Measurements from ENCODE around the gene PLCD3. TPM values are rescaled to one million over a fixed set of nuclear protein-coding genes. Genes with fewer than 3 reads are reported as not detected.

PLCD3 gene
- total and polyA plus RNA-seq, 2 of the 13 experiments (the other 11 are each of a cell fraction or from before 2014, with no cell fraction given), result 11.3 to 39.1 TPM

DNA sequence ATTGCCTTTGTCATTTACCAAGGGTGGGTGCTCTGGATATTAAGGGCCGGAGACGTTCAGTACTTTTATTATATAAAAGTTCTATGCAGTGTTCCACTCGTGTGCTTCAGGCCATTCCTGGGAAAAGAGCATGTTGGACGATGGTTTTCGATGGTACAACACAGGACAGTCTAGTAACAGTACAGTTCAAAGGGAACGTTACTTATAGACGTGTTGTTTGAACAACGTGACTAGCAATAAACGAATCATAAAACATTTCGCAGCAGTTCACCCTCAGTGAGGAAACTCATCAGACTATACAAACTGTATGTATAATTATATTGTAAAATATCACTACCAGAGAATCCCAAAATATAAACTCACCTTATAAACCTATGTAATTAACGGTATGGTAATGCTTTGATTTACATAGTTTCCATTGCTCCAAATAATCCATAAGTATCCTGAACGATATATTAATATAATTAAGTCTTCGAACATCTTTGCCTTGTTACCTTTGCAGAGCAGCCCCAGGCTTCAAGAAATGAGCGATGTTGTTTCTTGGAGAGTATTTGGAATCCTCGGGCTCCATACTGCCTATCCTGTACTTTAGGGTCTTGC lies 70.6 kb downstream of the PLCD3 start (continued):
- TF ChIP-seq, protein P1, sequence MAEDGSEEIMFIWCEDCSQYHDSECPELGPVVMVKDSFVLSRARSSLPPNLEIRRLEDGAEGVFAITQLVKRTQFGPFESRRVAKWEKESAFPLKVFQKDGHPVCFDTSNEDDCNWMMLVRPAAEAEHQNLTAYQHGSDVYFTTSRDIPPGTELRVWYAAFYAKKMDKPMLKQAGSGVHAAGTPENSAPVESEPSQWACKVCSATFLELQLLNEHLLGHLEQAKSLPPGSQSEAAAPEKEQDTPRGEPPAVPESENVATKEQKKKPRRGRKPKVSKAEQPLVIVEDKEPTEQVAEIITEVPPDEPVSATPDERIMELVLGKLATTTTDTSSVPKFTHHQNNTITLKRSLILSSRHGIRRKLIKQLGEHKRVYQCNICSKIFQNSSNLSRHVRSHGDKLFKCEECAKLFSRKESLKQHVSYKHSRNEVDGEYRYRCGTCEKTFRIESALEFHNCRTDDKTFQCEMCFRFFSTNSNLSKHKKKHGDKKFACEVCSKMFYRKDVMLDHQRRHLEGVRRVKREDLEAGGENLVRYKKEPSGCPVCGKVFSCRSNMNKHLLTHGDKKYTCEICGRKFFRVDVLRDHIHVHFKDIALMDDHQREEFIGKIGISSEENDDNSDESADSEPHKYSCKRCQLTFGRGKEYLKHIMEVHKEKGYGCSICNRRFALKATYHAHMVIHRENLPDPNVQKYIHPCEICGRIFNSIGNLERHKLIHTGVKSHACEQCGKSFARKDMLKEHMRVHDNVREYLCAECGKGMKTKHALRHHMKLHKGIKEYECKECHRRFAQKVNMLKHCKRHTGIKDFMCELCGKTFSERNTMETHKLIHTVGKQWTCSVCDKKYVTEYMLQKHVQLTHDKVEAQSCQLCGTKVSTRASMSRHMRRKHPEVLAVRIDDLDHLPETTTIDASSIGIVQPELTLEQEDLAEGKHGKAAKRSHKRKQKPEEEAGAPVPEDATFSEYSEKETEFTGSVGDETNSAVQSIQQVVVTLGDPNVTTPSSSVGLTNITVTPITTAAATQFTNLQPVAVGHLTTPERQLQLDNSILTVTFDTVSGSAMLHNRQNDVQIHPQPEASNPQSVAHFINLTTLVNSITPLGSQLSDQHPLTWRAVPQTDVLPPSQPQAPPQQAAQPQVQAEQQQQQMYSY (CRISPR knock-in tag; IDR thresholded peaks at IDR 0.05), result no peak
- TF ChIP-seq ZNF44 (CRISPR knock-in tag; IDR thresholded peaks at IDR 0.05), result no peak
- TF ChIP-seq ZNF878 (CRISPR knock-in tag; IDR thresholded peaks at IDR 0.05), result 0 out of 2 replicates have a peak, but pooled peaks have one; percentile 16
- TF ChIP-seq, protein P2, sequence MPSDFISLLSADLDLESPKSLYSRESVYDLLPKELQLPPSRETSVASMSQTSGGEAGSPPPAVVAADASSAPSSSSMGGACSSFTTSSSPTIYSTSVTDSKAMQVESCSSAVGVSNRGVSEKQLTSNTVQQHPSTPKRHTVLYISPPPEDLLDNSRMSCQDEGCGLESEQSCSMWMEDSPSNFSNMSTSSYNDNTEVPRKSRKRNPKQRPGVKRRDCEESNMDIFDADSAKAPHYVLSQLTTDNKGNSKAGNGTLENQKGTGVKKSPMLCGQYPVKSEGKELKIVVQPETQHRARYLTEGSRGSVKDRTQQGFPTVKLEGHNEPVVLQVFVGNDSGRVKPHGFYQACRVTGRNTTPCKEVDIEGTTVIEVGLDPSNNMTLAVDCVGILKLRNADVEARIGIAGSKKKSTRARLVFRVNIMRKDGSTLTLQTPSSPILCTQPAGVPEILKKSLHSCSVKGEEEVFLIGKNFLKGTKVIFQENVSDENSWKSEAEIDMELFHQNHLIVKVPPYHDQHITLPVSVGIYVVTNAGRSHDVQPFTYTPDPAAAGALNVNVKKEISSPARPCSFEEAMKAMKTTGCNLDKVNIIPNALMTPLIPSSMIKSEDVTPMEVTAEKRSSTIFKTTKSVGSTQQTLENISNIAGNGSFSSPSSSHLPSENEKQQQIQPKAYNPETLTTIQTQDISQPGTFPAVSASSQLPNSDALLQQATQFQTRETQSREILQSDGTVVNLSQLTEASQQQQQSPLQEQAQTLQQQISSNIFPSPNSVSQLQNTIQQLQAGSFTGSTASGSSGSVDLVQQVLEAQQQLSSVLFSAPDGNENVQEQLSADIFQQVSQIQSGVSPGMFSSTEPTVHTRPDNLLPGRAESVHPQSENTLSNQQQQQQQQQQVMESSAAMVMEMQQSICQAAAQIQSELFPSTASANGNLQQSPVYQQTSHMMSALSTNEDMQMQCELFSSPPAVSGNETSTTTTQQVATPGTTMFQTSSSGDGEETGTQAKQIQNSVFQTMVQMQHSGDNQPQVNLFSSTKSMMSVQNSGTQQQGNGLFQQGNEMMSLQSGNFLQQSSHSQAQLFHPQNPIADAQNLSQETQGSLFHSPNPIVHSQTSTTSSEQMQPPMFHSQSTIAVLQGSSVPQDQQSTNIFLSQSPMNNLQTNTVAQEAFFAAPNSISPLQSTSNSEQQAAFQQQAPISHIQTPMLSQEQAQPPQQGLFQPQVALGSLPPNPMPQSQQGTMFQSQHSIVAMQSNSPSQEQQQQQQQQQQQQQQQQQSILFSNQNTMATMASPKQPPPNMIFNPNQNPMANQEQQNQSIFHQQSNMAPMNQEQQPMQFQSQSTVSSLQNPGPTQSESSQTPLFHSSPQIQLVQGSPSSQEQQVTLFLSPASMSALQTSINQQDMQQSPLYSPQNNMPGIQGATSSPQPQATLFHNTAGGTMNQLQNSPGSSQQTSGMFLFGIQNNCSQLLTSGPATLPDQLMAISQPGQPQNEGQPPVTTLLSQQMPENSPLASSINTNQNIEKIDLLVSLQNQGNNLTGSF (CRISPR knock-in tag; IDR thresholded peaks at IDR 0.05), result no peak
- TF ChIP-seq CBX1 (IDR thresholded peaks at IDR 0.05; ENCODE audit: low read depth), result peak; percentile 4
- no peak for TF ChIP-seq NPAS2 (CRISPR knock-in tag; IDR thresholded peaks at IDR 0.05; ENCODE audit: borderline replicate concordance)
- TF ChIP-seq, protein P3, sequence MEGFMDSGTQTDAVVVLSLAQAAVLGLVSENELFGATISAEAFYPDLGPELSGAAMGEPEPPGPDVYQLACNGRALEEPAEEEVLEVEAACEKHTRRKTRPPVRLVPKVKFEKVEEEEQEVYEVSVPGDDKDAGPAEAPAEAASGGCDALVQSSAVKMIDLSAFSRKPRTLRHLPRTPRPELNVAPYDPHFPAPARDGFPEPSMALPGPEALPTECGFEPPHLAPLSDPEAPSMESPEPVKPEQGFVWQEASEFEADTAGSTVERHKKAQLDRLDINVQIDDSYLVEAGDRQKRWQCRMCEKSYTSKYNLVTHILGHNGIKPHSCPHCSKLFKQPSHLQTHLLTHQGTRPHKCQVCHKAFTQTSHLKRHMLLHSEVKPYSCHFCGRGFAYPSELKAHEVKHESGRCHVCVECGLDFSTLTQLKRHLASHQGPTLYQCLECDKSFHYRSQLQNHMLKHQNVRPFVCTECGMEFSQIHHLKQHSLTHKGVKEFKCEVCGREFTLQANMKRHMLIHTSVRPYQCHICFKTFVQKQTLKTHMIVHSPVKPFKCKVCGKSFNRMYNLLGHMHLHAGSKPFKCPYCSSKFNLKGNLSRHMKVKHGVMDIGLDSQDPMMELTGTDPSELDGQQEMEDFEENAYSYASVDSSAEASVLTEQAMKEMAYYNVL (CRISPR knock-in tag; IDR thresholded peaks at IDR 0.05; ENCODE audit: borderline replicate concordance), result peak; percentile 39; the same call in 1 of the 2 replicates
- no peak for TF ChIP-seq KAT8 (CRISPR knock-in tag; IDR thresholded peaks at IDR 0.05)
- TF ChIP-seq TCF7 (IDR thresholded peaks at IDR 0.05; ENCODE audit: low read depth), result no peak
- no peak for TF ChIP-seq TCF7L2 (IDR thresholded peaks at IDR 0.05; ENCODE audit: low read depth, low read length)
- TF ChIP-seq SUZ12 (IDR thresholded peaks at IDR 0.05; ENCODE audit: low read depth, low read length), result no peak
- TF ChIP-seq ETV6 (CRISPR knock-in tag; conservative IDR thresholded peaks at IDR 0.05), result no peak
- no peak for TF ChIP-seq MAF1 (CRISPR knock-in tag; IDR thresholded peaks at IDR 0.05; ENCODE audit: borderline replicate concordance)
- no peak for TF ChIP-seq ZNF563 (CRISPR knock-in tag; IDR thresholded peaks at IDR 0.05)
- TF ChIP-seq REPIN1 (CRISPR knock-in tag; IDR thresholded peaks at IDR 0.05; ENCODE audit: borderline replicate concordance, low read depth), result no peak
- TF ChIP-seq KAT2B (IDR thresholded peaks at IDR 0.05; ENCODE audit: borderline replicate concordance, low read depth, low read length), result no peak
